SJSA1 (cell line): Measurements from ENCODE around the gene DCP1A. TPM values are rescaled to one million over a fixed set of nuclear protein-coding genes. Genes with fewer than 3 reads are reported as not detected.
"Not testable (repeated sequence)": the region's sequence is repeated elsewhere in the genome, so short reads cannot be mapped to it uniquely, and the experiment has no call there.

Experiments used
- DNase-seq, 2 experiments: peaks; one replicate each; pipeline ENCODE4 v3.0.0-alpha.2; 2015 to 2020; ENCODE audit warnings: low spot score in 2 of 2, low read depth in 1 of 2
- H3K27ac ChIP-seq: fragments of 250-450 bp; sonication (Bioruptor Pico); 2 replicates; pipeline ENCODE4 v1.5.1; 2020; ENCODE audit warnings: mild to moderate bottlenecking, moderate library complexity
- H3K27me3 ChIP-seq: fragments of 250-450 bp; sonication (Bioruptor Pico); replicated peaks from 2 replicates; pipeline ENCODE4 v1.5.1; 2020; ENCODE audit warnings: mild to moderate bottlenecking, moderate library complexity
- H3K36me3 ChIP-seq: fragments of 250-450 bp; sonication (Bioruptor Pico); 2 replicates; pipeline ENCODE4 v1.5.1; 2020; ENCODE audit warnings: mild to moderate bottlenecking
- H3K4me1 ChIP-seq: fragments of 250-450 bp; sonication (Bioruptor Pico); replicated peaks from 2 replicates; pipeline ENCODE4 v1.6.1; 2021; ENCODE audit warnings: mild to moderate bottlenecking
- H3K4me3 ChIP-seq: fragments of 250-450 bp; sonication (Bioruptor Pico); 2 replicates; pipeline ENCODE4 v1.5.1; 2020; ENCODE audit warnings: mild to moderate bottlenecking
- H3K9me3 ChIP-seq: fragments of 250-450 bp; sonication (Bioruptor Pico); replicated peaks from 2 replicates; pipeline ENCODE4 v1.5.1; 2020; ENCODE audit warnings: mild to moderate bottlenecking
- total RNA-seq: library from RNA; depleted of rRNA; stranded (reverse); fragments of >200 nt; shearing (Covaris generic); gene quantifications from 2 replicates; pipeline ENCODE4 v1.2.3, GENCODE V29; 2014

The DCP1A gene
- total RNA-seq, 1 experiment from 2014 or later = 15.2 TPM

- Histone ChIP-seq H3K4me1 (peaks cover 31% of the 10 kb centered on the region), H3K27ac (peak overlapping the region; percentile 39; the same call in 1 of the 2 replicates), H3K27me3 (no peaks in the 10 kb centered on the region), H3K36me3 (peaks cover 41% of the 10 kb centered on the region), H3K9me3 (no peaks in the 10 kb centered on the region), H3K4me3 (peak overlapping the region; percentile 98)
- peak in 1 of 2 experiments; percentile 31 for DNase-seq
These were observed 91.9 kb downstream of the DCP1A start for GRCh38 chr3:53255423-53255774.

GRCh38 chr3:53254509-53255422 lies 92.6 kb downstream of the DCP1A start:
- peaks cover 31% of the 10 kb centered on the region for H3K4me1 ChIP-seq
- peak overlapping the region; percentile 98 for H3K4me3 ChIP-seq
- no peaks in the 10 kb centered on the region for H3K27me3 ChIP-seq
- H3K27ac ChIP-seq = peak overlapping the region; percentile 39; the same call in 1 of the 2 replicates
- DNase-seq = peak; percentile 35 to 62
- no peaks in the 10 kb centered on the region for H3K9me3 ChIP-seq
- peaks cover 41% of the 10 kb centered on the region for H3K36me3 ChIP-seq

GRCh38 chr3:53253707-53254508 lies 93.4 kb downstream of the DCP1A start:
- peaks cover 41% of the 10 kb centered on the region for H3K36me3 ChIP-seq
- peaks cover 31% of the 10 kb centered on the region for H3K4me1 ChIP-seq
- no peak overlapping the region for H3K27ac ChIP-seq
- no peaks in the 10 kb centered on the region for H3K27me3 ChIP-seq
- H3K9me3 ChIP-seq = no peaks in the 10 kb centered on the region
- DNase-seq = no peak
- H3K4me3 ChIP-seq = peak overlapping the region; percentile 98

GRCh38 chr3:53252947-53253322 lies 94.4 kb downstream of the DCP1A start:
- not testable (repeated sequence) for H3K4me3 ChIP-seq

GRCh38 chr3:53252096-53252946 lies 95.0 kb downstream of the DCP1A start:
- no peaks in the 10 kb centered on the region for H3K9me3 ChIP-seq
- H3K4me1 ChIP-seq = peaks cover 31% of the 10 kb centered on the region
- H3K4me3 ChIP-seq = no peak overlapping the region
- no peaks in the 10 kb centered on the region for H3K27me3 ChIP-seq
- H3K27ac ChIP-seq = no peak overlapping the region
- H3K36me3 ChIP-seq = peaks cover 41% of the 10 kb centered on the region
- DNase-seq = no peak

More at GRCh38 chr3:53252947-53253322, 94.4 kb downstream of the DCP1A start:
- H3K27ac ChIP-seq, H3K9me3 ChIP-seq, H3K27me3 ChIP-seq, DNase-seq: not testable (repeated sequence)
- H3K36me3 ChIP-seq = peaks cover 41% of the 10 kb centered on the region
- peaks cover 31% of the 10 kb centered on the region for H3K4me1 ChIP-seq

- Histone ChIP-seq H3K27ac (no peak overlapping the region), H3K36me3 (peaks cover 41% of the 10 kb centered on the region), H3K9me3 (no peaks in the 10 kb centered on the region), H3K27me3 (no peaks in the 10 kb centered on the region), H3K4me1 (peaks cover 31% of the 10 kb centered on the region), H3K4me3 (no peak overlapping the region)
- DNase-seq = no peak
These were observed 96.3 kb downstream of the DCP1A start for GRCh38 chr3:53250881-53251605.

GRCh38 chr3:53250453-53250852 lies 96.9 kb downstream of the DCP1A start:
- DNase-seq = no peak
- Histone ChIP-seq H3K27me3 (no peaks in the 10 kb centered on the region), H3K36me3 (peaks cover 40% of the 10 kb centered on the region), H3K4me1 (peaks cover 31% of the 10 kb centered on the region), H3K9me3 (no peaks in the 10 kb centered on the region), H3K27ac (no peak overlapping the region), H3K4me3 (no peak overlapping the region)

- H3K9me3 ChIP-seq = no peaks in the 10 kb centered on the region
- no peak overlapping the region for H3K27ac ChIP-seq
- H3K36me3 ChIP-seq = peaks cover 29% of the 10 kb centered on the region
- H3K4me1 ChIP-seq = peaks cover 30% of the 10 kb centered on the region
- H3K4me3 ChIP-seq = no peak overlapping the region
- H3K27me3 ChIP-seq = no peaks in the 10 kb centered on the region
- DNase-seq = no peak
These were observed 99.2 kb downstream of the DCP1A start for GRCh38 chr3:53248161-53248560.

GRCh38 chr3:53247619-53248018 lies 99.7 kb downstream of the DCP1A start:
- peaks cover 28% of the 10 kb centered on the region for H3K36me3 ChIP-seq
- no peak overlapping the region for H3K4me3 ChIP-seq
- no peaks in the 10 kb centered on the region for H3K9me3 ChIP-seq
- H3K4me1 ChIP-seq = peaks cover 30% of the 10 kb centered on the region
- no peaks in the 10 kb centered on the region for H3K27me3 ChIP-seq
- H3K27ac ChIP-seq = no peak overlapping the region
- no peak for DNase-seq

- Histone ChIP-seq H3K27me3 (no peaks in the 10 kb centered on the region), H3K36me3 (peaks cover 51% of the 10 kb centered on the region), H3K4me1 (peaks cover 33% of the 10 kb centered on the region), H3K9me3 (no peaks in the 10 kb centered on the region), H3K27ac (no peak overlapping the region), H3K4me3 (no peak overlapping the region)
- no peak for DNase-seq
These were observed 103.1 kb downstream of the DCP1A start for GRCh38 chr3:53244271-53244670.

- Histone ChIP-seq H3K27ac (0 out of 2 replicates have a peak overlapping the region, but pooled peaks have one; percentile 11), H3K27me3 (no peaks in the 10 kb centered on the region), H3K36me3 (peaks cover 55% of the 10 kb centered on the region), H3K4me1 (peaks cover 38% of the 10 kb centered on the region), H3K4me3 (no peak overlapping the region), H3K9me3 (no peaks in the 10 kb centered on the region)
- no peak for DNase-seq
These were observed 103.6 kb downstream of the DCP1A start for GRCh38 chr3:53243785-53244184.

- Histone ChIP-seq H3K36me3 (peaks cover 61% of the 10 kb centered on the region), H3K4me1 (peaks cover 44% of the 10 kb centered on the region), H3K4me3 (no peak overlapping the region), H3K27me3 (no peaks in the 10 kb centered on the region), H3K27ac (peak overlapping the region; percentile 54), H3K9me3 (no peaks in the 10 kb centered on the region)
- peak; percentile 74 to 80 for DNase-seq
These were observed 104.2 kb downstream of the DCP1A start for GRCh38 chr3:53243165-53243564.

GRCh38 chr3:53242642-53243041 lies 104.7 kb downstream of the DCP1A start:
- no peak for DNase-seq
- peaks cover 61% of the 10 kb centered on the region for H3K36me3 ChIP-seq
- H3K4me1 ChIP-seq = peaks cover 49% of the 10 kb centered on the region
- H3K27ac ChIP-seq = peak overlapping the region; percentile 54
- H3K27me3 ChIP-seq = no peaks in the 10 kb centered on the region
- H3K4me3 ChIP-seq = no peak overlapping the region
- H3K9me3 ChIP-seq = no peaks in the 10 kb centered on the region
